T follicular helper cell (primary cell): ENCODE data around the gene SLC12A8.

Experiments used
- DNase-seq: peaks from one replicate; pipeline ENCODE4 v3.0.0-alpha.2; 2020; ENCODE audit warnings: low read depth

SLC12A8 gene

DNA sequence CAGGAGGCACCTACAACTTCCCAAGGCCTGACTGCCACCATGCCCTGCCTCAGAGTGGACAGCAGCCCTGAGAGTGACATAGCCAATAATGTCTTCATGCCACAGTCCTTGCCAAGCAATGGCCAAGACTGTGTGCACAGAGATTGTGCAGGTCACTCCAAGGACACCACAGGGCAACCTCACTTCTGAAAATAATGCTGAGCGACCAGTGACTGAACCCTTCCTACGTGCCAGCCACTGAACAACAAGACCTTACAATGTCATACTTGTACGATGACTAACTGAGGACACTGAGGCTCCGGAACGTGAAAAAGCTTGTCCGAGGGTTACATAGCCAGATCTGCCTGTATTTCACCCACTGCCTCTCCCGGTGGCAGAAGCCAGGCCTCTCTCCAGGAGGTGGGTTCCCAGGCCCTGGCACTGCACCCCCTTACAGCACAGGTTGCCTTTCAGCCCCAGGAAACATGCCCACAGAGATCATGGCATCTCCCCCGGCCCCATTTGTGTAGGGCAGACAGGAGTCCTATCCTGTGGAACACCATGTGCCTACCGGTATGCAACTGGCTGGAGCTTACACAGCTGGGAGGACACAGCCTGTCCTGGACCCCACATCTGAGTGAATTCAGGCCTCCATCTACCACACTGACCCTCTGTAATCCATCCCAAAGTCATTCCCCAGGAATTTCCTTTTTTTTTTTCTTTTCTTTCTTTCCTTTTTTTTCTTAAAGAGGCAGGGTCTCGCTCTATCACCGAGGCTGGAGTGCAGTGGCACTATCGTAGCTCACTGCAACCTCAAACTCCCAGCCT is 72.3 kb downstream of the SLC12A8 start:
- no peak for DNase-seq

DNA sequence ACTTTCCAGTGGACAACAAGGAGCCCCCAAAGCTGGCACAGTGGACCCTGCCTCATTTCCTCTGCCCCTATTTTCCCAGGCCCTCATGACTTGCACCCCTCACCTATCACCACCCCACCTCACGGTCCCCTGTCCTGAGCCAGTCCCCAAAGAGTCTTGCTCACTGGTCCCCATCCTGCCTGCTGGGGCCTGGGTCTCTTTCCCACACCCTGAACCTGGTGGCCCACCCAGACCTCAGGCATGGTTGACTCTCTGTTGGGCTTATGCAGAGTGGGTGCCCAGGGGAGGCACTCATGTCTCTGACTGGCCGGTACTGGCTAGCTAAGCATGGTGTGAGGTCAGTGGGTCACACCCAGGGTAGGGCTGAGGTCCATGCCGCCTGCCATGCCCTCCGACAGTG is 73.2 kb downstream of the SLC12A8 start:
- no peak for DNase-seq

DNA sequence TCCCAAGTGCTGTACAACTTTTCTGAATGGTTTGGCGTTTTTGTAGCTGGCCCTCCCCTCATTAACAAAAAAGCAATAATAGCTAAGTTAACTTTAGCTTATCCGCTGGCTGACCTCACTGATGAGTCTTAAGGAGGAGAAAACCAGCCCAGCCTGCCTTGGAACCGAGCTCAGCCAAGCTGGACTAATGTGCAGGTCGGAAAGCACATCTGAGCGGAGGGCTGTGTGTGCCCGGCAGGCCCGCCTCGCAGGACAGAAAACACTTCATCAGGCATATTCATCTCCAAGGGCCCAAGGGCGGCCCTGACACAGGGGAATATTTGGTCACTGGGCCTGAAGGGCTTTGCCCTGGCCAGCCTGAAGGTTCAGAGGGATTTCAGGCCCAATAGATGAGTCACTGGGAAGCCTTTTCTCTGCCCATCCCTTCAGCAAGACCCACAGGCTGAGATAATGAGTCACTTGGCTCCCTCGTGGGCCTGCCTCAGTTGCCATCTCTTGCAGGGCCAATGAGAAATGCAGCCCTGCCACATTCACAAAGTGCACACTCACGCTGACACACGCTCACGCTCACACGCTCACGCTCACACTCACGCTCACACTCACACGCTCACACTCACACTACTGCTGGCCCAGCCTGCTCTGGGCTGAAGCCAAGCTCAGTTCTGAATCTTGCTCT is 75.1 kb downstream of the SLC12A8 start:
- DNase-seq = no peak

DNA sequence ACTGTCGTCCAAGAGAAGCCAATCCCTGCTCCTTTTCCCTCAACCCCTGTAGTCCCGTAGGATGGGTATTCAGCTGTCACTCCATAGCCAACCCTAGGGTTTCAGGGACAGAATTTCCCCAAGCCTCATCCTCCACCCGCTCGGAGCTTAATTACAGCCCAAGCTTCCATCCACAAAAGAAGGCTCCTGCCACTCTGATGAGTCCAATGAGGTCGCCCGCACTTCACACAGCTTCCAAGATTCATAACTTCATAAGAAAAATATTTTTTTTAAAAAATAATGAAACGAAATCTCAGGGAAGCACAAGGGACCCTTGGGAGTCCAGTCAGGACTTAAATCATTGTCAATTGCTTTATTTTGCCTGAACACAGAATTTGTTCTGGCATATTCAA is 75.6 kb downstream of the SLC12A8 start:
- DNase-seq = no peak

DNA sequence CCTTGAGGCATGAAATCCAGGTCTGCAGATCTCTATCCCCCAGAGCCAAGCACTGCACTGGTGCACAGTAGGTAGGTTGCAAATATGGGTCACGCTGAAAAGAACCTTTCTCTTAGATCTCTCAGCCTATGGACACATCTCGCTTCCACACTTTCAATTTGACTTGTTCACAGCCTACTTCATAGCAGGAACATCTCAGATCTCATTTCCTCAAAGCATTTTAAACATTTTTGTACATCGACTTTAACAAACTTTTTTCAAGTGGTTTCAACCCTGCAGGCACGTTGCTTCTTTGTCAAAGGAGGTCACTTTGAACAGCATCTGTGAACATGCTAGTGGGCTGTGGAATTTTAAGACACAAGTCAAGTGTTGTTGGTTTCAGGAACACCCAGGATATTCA is 76.0 kb downstream of the SLC12A8 start:
- no peak for DNase-seq

DNA sequence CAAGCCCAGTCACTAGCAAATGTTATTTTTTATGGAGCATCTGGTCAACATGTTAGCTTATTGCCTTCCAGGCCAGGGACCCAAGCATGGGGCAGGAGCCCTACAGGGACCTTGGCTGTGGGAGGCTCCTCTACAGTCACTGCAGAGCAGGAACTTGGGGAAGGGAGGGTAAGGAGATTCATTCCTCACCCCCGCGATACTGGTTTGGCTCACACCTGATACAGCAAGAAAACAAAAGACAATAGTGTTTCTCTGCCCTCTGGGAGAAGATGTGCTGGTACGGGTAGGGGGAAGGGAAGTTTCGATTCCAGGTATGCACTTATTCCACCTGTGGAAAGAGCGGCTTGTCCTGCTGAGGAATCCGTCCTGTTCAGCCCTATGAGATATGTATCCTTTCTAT is 77.6 kb downstream of the SLC12A8 start:
- no peak for DNase-seq

DNA sequence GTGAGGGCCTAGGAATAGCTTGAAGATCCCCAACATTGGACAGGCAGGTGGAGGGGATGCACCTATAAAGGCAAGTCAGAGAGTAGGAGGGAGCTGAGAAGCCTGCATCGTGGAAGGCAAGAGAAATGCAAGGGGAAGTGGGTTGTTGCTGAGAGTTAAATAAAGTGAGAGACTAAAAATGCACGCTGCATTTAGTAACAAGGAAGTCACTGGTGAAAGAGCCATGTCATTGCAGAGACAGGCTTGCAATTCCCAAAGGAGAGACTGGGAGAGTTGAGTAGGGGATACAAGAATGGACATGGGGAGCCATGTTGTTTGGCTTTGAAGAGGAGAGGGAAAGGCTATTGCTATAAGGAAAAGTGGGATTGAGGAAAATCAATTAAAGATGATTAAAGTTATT is 79.7 kb downstream of the SLC12A8 start:
- no peak for DNase-seq

DNA sequence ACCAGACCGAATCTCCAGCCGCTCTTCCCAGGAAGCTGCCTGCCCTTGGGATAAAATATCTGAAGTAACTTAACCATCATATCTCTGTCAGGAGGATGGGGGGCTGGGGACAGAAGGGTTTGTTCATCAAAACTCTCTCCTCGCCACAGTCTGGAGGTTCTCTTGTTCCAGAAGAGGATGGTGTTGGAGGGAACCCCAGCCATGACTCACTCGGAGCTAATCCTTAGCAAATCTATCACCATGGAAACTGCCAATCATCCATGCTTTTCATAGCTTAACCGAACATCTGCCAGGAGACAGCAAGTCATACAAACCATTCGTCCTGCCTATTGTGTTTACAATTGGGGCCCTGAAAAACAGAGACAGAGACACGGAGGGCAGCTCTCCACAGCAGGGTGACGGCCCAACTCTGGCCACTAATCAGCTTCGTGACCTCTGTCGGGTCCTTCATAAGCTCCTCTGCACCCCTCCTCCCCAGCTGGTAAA is 83.0 kb downstream of the SLC12A8 start:
- DNase-seq = no peak

DNA sequence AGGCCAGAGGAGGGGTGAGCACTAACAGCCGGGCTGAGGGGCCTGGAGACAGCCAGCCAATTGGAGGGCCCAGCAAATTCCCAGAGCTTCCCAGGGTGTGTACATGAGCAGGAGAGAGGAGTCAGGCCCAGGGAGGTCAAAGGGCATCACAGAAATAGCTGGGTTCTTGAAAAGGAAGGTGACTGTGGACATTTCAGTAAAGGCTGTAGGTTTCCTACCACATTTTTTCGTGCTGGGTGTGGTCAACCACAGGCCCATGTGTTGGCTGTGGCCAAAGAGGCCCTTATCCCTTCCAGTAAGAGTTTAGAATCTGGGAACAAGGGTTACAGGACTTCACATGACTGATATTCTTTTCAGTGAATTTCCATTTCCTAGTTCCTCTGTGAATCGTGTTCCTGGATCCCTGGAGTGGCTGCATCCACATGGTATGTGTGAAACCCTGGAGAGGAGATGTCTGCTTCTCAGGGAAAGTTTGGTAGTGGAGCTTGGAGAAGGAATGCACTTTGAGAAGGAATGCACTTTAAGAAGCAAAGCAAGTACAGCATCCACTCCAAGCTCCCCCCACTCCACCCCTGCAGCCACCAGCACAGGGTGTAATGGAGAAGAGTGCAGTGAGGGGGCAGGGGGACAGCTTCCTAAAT is 83.6 kb downstream of the SLC12A8 start:
- DNase-seq = no peak

DNA sequence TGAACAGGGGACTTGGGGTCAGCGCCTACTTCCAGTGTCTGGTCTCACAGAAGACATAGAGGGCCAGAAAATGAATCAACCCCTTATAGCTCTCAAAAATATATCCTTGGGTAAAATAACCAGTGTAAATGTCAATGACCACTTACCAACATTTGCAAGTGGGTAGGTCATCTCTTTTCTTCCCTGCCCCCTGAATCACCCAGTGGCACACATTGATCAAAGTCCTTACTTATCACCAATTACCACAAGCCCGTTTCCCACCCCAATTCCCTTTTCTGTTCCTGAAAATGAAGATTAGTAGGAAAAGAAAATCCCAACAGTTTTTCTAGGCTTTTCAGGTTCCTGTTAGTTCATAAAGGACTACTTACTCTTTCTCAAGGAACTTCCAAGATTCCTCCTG is 86.2 kb downstream of the SLC12A8 start:
- DNase-seq = no peak

DNA sequence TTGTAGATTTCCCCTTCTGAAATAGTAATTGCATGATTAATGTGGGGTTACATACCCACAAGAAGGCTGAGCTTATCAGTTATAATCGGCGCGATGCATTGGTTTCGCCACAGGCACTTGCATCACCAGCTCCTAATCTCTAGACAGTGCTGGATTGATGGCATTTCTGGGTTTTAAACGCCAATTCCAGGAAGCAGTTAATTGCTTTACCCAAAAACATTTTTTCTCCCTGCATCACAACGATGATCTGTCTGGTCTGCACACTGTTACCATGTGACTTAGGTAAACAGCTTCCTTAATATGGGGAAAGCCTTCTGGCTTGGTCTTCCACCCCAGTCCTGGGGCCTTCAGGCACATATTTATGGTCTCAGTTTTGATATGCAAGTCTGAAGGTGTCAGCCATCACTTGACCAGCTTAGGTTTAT is 86.7 kb downstream of the SLC12A8 start:
- no peak for DNase-seq

DNA sequence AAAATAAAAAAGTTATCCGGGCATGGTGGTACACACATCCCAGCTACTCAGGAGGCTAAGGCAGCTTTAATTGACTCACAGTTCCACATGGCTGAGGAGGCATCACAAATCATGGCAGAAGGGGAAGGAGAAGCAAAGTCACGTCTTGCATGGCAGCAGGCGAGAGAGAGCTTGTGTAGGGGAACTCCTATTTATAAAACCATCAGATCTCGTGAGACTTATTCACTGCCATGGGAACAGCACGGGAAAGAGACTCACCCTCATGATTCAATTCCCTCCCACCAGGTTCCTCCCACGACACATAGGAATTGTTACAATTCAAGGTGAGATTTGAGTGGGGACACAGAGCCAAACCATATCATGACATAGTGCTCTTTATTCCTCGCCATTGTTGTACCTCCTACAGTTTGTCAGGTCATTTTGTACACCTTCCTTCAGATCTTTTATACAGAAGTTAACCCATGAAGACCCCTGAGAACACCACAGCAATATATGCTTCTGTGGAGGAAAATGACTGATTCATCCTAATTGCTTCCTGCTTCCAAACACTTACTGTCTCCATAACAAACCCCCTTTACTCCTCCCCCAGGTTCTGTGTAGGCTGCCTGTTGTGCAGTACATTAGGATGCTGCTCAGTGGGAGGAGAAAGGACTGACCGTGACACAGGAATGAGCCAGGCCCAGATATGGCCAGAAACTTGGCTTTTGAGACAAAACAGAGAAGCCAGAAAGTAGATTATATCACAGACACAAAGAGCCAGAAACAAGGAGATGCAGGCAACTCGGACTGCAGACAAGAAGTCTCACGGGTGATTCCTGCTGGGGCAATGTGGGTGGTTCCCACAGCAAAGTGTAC is 88.9 kb downstream of the SLC12A8 start:
- no peak for DNase-seq

DNA sequence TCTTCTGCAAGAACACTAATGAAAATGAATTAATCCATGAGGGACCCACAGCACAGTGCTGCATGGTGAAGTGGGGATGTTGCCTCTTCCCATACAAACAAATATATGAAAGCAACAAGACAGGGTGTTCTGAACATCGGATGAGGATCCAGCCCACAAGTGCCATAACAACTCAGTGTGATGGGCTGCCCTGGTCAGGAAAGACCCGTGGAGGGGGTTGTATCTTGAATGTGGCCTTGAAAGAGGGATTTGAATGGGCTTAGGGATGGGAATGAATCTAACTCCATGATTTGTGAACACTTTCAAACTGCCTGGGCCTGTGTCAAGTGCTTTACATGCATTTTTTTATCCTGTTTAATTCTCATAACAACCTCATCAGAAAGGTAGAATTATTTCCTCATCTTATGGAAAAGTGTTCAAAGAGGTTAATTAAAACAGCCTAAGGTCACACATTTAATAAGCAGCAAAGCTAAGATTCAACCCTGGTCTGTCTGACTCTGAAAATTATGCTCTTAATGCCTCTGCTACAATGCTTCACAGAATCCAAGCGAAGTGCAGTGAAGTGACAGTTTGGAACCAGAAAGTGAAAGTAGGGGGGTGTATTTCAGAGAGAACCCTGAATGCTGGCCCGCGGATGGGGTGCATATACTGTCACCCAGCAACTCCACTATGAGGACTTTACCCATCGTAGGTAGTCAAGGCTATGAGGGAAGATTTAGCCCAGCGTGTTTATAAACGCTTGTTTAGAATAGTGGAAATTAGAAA is 91.1 kb downstream of the SLC12A8 start:
- DNase-seq = no peak

DNA sequence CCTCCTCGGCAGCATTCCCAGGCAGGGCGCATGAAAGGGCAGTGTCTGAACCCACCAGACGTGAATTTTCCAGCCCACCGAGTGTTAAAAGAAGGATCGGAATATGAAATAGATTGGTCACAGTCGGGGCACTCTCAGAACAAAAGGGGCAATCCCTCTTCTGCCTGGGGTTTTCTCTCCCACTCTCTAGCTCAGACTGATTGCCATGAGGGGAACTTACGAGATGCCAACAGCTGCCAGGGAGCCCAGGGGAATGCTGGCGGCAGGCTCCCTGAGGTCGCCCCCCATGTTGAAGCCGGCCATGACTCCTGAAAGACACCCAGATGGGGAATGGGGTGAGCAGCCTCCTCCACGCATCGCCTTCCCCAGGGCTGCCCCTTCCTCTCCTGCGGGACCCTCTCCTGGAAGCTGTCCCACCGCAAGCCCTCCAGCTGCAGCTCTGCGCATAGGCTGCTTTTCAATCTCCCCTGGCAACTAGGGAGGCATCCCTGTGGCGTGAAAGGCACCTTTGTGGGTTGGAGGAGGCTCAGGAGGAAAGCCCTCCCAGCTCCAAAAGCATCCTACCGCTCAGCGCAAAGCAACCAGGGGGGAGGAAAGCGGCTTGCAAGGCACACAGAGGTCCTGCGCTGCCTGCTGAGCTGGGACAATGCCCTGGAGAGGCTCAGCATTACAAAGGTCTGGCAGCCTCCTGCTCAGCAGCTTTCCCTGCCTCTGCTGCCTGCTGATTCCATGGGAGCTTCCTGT is 92.0 kb downstream of the SLC12A8 start:
- DNase-seq = no peak

DNA sequence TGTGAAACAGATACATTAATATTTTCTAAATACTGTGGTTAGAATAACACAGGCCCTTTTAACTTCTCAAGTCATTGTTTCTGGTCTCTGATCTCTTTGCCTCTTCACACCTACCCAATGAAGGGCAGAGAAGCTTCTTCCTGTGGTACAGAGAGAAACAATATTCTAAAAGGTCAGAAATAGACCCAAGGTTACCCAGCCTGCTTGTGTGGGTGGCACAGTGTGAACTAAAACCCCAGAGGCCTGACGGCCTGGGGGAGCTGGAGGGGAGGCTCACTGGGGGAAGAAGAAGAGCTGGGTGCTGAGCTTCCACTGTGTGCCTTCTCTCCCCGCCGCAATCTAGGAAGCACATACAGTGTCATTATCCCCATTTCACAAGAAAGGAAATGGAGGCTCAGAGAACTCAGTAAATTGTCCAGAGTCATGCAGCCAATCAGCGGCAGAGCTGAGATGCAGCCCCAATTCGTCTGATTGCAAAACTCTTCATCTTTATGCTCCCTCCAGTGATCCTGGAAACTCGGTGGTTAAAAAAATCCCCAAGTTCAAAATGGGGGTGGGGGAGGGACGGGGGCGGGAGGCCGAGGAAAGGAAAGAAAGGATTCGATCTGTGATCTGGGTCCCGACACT is 92.7 kb downstream of the SLC12A8 start:
- no peak for DNase-seq

DNA sequence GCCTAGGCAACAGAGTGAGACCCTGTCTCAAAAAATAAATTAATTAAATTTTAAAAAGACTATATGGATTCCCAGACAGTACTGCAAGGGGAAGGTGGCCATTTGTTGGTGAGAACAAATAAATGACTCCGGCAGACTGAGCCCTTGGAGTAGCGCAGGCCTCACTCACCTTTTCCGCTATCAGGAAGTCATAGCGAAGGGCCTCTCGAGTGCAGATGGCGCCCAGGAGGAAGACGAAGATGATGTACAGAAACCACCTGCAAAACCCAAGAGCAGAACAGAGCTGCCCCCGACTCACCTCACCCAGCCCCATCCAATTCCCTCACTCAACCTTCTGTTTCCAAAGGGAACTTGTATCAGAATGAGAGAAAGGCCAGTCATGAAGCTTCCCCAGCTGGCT is 93.9 kb downstream of the SLC12A8 start:
- no peak for DNase-seq

DNA sequence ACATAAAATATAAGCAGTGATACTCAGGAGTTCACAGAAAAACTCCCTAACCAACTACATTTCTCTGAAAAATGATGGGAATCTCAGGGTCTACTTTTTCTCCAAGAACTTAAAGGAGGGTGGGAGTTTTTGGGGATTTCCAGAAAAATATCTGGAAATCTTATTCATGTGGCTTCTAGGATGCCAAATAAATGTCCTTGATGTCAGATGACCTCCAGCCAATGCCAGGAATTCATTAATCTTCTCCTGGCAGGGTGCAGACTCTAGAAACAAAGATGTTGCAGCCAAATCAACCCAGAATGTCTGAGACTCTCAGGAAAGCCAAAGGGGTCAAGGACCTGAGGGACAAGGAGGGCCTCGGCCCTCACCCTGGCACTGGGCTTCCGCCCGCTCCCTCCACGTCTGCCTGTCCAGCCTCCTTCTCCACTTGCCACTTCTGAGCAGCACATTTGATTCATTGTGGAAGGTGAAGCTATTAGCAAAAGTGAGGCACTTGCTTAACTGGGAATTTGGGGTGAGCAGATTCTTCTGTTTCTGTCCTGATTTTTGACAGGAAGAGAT is 94.8 kb downstream of the SLC12A8 start:
- no peak for DNase-seq

DNA sequence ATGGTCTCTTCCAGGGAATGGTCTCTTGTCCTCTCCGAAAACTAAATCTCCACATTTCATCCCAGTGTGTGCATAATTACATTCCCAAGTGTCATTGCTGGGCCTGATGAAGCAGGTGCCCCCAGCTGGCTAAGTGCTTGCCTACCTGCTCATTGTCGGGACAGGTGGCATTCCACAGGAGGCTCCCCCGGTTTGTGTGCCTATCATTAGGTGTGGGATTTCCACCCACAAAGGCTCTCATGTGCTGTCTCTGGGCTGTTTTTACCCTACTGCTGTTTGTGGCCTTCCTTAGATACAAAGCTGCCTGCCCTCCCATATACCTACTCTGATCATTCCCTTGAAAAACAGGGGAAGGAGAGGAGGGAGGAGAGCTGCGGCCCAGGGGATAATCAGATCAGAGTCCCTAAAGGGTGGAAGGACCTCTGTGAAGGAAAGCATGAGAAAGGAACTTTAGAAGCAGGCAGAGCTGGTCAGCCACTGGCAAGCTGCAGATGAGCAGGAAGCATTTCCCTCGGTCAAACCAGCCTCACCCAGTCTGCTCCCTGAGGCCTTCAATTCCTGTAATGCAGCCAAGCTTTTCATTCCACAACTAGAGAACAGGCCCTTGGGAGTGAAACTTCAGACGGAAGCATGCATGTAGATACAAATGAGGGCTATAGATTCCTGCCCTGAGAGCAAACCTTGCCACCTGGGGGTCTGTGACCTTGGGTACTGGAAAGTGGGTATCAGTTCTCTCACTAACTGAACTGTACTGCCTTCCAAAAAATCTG is 96.1 kb downstream of the SLC12A8 start:
- no peak for DNase-seq

DNA sequence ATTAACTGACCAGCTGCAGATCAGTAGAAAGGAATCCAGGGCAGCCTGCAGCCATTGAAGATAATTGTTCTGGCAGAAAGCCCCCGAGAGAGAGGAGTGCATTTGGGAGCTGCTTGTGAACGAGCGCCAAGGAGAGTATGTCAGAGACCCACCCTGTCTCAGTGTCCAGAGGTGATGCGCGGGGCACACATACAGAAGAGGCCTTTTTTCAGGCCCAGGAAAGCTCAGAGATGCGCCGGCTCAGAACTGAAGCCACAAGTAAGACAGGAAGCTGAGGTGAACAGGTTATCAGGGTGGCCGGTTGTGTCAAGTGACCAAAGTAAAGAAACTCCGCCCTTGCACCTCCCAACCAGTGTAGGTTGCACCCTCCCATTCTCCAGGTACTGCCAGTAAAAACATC is 96.9 kb downstream of the SLC12A8 start:
- no peak for DNase-seq
